ENCODE measurements around the gene C19orf12.

The C19orf12 gene

GRCh38 chr19:29748996-29749849 lies 34.2 kb upstream of the C19orf12 start:
- H3K4me3 Mint-ChIP-seq, result no peak overlapping the region
- no peak for DNase-seq

GRCh38 chr19:29745253-29745652 lies 30.2 kb upstream of the C19orf12 start:
- Mint-ChIP-seq H3K4me1 (ENCODE audit: low read depth) (no peaks in the 10 kb centered on the region), H3K27me3 (peaks cover 7% of the 10 kb centered on the region), H3K9me3 (no peaks in the 10 kb centered on the region), H3K36me3 (ENCODE audit: low read depth) (no peaks in the 10 kb centered on the region), H3K27ac (no peak overlapping the region), H3K4me3 (no peak overlapping the region)
- no peak for DNase-seq

More at GRCh38 chr19:29748996-29749849, 34.2 kb upstream of the C19orf12 start:
- H3K27ac Mint-ChIP-seq, result no peak overlapping the region
- no peaks in the 10 kb centered on the region for H3K4me1 Mint-ChIP-seq (ENCODE audit: low read depth)
- no peaks in the 10 kb centered on the region for H3K9me3 Mint-ChIP-seq
- no peaks in the 10 kb centered on the region for H3K27me3 Mint-ChIP-seq
- no peaks in the 10 kb centered on the region for H3K36me3 Mint-ChIP-seq (ENCODE audit: low read depth)

- H3K27ac Mint-ChIP-seq, result no peak overlapping the region
- peaks cover 8% of the 10 kb centered on the region for H3K27me3 Mint-ChIP-seq
Measured at GRCh38 chr19:29743681-29744080, 28.6 kb upstream of the C19orf12 start.

DNA sequence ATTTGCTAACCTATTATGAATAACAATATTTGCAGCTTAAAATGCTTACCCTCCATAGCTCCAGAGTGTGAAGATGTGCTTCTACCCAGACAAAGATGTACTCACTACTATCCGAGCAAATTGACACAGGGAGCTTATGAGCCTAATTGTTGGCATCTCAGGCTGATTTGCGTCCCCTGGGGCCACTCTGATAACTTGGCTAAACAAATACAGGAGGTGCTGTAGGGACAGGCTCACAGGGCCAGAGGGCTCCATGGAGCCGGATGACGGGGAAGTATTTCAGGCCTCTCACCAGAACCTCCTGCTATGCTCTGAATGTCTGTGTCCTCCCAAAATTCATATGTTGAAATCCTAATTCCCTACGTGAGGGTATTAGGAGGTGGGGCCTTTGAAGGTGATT lies 26.7 kb upstream of the C19orf12 start:
- no peaks in the 10 kb centered on the region for H3K9me3 Mint-ChIP-seq
- H3K27me3 Mint-ChIP-seq, result peaks cover 8% of the 10 kb centered on the region
- H3K27ac Mint-ChIP-seq, result no peak overlapping the region
- DNase-seq, result no peak
- H3K36me3 Mint-ChIP-seq (ENCODE audit: low read depth), result no peaks in the 10 kb centered on the region
- H3K4me1 Mint-ChIP-seq (ENCODE audit: low read depth), result no peaks in the 10 kb centered on the region
- H3K4me3 Mint-ChIP-seq, result no peak overlapping the region

More at GRCh38 chr19:29743681-29744080, 28.6 kb upstream of the C19orf12 start:
- Mint-ChIP-seq H3K9me3 (no peaks in the 10 kb centered on the region), H3K4me1 (ENCODE audit: low read depth) (no peaks in the 10 kb centered on the region), H3K36me3 (ENCODE audit: low read depth) (no peaks in the 10 kb centered on the region), H3K4me3 (no peak overlapping the region)
- no peak for DNase-seq

DNA sequence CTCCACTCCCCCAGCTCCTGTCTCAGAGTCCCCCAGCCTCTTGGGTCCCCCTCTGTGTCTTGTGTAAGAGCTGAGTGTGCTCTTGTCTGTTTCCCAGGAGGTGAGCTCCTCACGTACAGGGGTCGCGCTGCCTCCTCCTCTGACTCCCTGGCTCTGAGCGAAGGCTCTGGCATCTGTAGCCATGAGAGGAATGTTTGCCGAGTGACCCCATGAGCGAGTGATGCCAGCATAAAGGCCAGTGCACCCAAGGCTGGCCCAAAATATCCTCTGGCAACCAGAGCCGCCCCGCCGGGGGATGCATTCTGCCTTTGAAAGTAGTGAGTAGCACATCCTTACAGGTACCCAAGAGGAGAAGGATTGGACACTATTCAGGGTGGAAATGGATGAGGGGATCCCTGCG lies 26.2 kb upstream of the C19orf12 start:
- Mint-ChIP-seq H3K4me1 (ENCODE audit: low read depth) (no peaks in the 10 kb centered on the region), H3K36me3 (ENCODE audit: low read depth) (no peaks in the 10 kb centered on the region), H3K9me3 (no peaks in the 10 kb centered on the region), H3K27ac (no peak overlapping the region), H3K27me3 (peaks cover 8% of the 10 kb centered on the region), H3K4me3 (no peak overlapping the region)
- DNase-seq, result no peak

DNA sequence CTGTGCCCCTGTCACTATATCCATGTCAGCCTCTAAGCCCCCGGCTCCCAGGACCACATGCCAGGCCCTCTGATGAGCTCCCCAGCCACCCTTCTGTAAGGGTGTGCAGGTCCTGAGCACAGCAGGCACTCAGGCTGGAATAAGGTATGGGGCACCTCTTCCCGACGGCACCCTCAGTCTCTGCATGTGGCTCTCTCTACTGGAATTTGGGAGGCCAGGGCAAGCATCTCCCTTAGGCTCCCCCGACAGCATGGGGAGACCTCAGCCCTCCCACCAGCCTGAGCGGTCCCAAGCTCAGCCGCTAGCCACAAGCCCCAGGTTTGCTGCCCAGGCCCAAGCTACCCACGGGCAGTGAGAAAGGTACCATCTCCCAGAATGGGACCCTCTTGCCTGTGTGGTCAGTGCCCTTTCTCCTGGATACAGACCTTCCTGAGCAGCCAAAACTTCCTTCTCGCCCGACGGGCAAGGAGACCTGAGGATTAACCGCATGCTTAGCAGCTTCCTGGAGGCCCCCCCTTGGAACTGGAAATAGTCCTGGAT lies 22.5 kb upstream of the C19orf12 start:
- H3K27ac Mint-ChIP-seq, result no peak overlapping the region
- H3K27me3 Mint-ChIP-seq, result peaks cover 8% of the 10 kb centered on the region
- H3K36me3 Mint-ChIP-seq (ENCODE audit: low read depth), result no peaks in the 10 kb centered on the region
- H3K9me3 Mint-ChIP-seq, result no peaks in the 10 kb centered on the region
- H3K4me1 Mint-ChIP-seq (ENCODE audit: low read depth), result no peaks in the 10 kb centered on the region
- no peak overlapping the region for H3K4me3 Mint-ChIP-seq
- DNase-seq, result no peak

GRCh38 chr19:29735829-29736228 lies 20.8 kb upstream of the C19orf12 start:
- peaks cover 10% of the 10 kb centered on the region for H3K27me3 Mint-ChIP-seq
- no peaks in the 10 kb centered on the region for H3K9me3 Mint-ChIP-seq
- no peaks in the 10 kb centered on the region for H3K36me3 Mint-ChIP-seq (ENCODE audit: low read depth)
- DNase-seq, result no peak
- no peaks in the 10 kb centered on the region for H3K4me1 Mint-ChIP-seq (ENCODE audit: low read depth)
- H3K27ac Mint-ChIP-seq, result no peak overlapping the region
- no peak overlapping the region for H3K4me3 Mint-ChIP-seq

DNA sequence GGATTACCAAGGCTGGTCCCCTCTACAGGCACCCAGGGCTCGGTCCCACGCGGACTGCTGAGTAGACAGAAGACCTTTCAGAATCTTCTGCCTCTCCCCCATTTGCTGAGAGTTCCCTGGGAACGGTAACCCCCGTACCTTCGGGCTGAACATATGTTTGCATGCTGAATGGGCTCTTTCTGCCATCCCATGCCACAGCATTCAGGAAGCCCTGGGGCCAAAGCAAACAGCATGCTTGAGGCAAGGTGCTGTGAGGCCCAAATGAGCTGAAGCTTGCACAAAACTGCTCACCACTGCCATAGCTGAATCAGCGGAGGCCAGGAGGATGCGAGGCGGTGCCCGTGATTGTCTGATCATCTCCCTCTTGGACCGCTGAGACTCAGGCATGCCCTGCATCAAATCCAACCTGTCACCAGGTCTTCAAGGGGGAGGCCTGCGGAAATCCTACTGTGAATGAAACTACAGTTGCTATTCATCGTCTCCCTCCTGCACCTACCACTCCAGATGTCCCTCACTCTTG lies 16.3 kb upstream of the C19orf12 start:
- no peak overlapping the region for H3K27ac Mint-ChIP-seq
- no peaks in the 10 kb centered on the region for H3K36me3 Mint-ChIP-seq (ENCODE audit: low read depth)
- H3K27me3 Mint-ChIP-seq, result peaks cover 12% of the 10 kb centered on the region
- no peak for DNase-seq
- H3K4me1 Mint-ChIP-seq (ENCODE audit: low read depth), result no peaks in the 10 kb centered on the region
- no peaks in the 10 kb centered on the region for H3K9me3 Mint-ChIP-seq
- H3K4me3 Mint-ChIP-seq, result no peak overlapping the region

DNA sequence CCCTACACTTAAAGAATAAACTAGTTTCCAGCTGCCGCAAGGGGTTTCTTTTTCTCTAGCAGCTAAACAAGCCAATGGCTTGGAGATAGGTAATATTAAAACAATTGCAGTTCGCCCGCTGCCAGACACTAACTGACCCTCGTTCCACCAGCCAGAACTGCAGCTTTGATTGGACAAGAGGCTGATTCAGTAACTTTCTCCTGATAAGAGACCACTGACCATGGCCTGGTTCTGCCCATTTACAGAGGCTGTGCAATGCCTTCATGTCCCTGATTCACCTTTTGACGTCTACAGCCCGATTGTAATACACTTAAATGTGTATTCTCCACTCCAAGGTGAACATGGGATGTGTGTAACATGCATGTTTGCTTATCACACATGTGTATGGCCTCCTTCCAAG lies 12.8 kb upstream of the C19orf12 start:
- H3K9me3 Mint-ChIP-seq, result no peaks in the 10 kb centered on the region
- peaks cover 28% of the 10 kb centered on the region for H3K27me3 Mint-ChIP-seq
- H3K27ac Mint-ChIP-seq, result no peak overlapping the region
- DNase-seq, result no peak
- peaks cover 16% of the 10 kb centered on the region for H3K4me1 Mint-ChIP-seq (ENCODE audit: low read depth)
- no peaks in the 10 kb centered on the region for H3K36me3 Mint-ChIP-seq (ENCODE audit: low read depth)
- no peak overlapping the region for H3K4me3 Mint-ChIP-seq

GRCh38 chr19:29724746-29725145 lies 9.7 kb upstream of the C19orf12 start:
- no peak overlapping the region for H3K27ac Mint-ChIP-seq
- no peak for DNase-seq
- H3K9me3 Mint-ChIP-seq, result no peaks in the 10 kb centered on the region
- peaks cover 16% of the 10 kb centered on the region for H3K4me1 Mint-ChIP-seq (ENCODE audit: low read depth)
- H3K27me3 Mint-ChIP-seq, result peaks cover 19% of the 10 kb centered on the region
- H3K36me3 Mint-ChIP-seq (ENCODE audit: low read depth), result no peaks in the 10 kb centered on the region
- H3K4me3 Mint-ChIP-seq, result peak overlapping the region; percentile 55

GRCh38 chr19:29724102-29724641 lies 9.1 kb upstream of the C19orf12 start:
- H3K4me3 Mint-ChIP-seq, result peak overlapping the region; percentile 55
- H3K36me3 Mint-ChIP-seq (ENCODE audit: low read depth), result no peaks in the 10 kb centered on the region
- no peaks in the 10 kb centered on the region for H3K9me3 Mint-ChIP-seq
- no peak overlapping the region for H3K27ac Mint-ChIP-seq
- peaks cover 16% of the 10 kb centered on the region for H3K4me1 Mint-ChIP-seq (ENCODE audit: low read depth)
- peak; percentile 67 for DNase-seq
- peaks cover 19% of the 10 kb centered on the region for H3K27me3 Mint-ChIP-seq

GRCh38 chr19:29717051-29717450 lies 2.0 kb upstream of the C19orf12 start:
- Mint-ChIP-seq H3K4me3 (no peak overlapping the region), H3K9me3 (no peaks in the 10 kb centered on the region), H3K27me3 (no peaks in the 10 kb centered on the region), H3K27ac (peak overlapping the region; percentile 99), H3K36me3 (ENCODE audit: low read depth) (peaks cover 28% of the 10 kb centered on the region), H3K4me1 (ENCODE audit: low read depth) (peaks cover 38% of the 10 kb centered on the region)
- no peak for DNase-seq

DNA sequence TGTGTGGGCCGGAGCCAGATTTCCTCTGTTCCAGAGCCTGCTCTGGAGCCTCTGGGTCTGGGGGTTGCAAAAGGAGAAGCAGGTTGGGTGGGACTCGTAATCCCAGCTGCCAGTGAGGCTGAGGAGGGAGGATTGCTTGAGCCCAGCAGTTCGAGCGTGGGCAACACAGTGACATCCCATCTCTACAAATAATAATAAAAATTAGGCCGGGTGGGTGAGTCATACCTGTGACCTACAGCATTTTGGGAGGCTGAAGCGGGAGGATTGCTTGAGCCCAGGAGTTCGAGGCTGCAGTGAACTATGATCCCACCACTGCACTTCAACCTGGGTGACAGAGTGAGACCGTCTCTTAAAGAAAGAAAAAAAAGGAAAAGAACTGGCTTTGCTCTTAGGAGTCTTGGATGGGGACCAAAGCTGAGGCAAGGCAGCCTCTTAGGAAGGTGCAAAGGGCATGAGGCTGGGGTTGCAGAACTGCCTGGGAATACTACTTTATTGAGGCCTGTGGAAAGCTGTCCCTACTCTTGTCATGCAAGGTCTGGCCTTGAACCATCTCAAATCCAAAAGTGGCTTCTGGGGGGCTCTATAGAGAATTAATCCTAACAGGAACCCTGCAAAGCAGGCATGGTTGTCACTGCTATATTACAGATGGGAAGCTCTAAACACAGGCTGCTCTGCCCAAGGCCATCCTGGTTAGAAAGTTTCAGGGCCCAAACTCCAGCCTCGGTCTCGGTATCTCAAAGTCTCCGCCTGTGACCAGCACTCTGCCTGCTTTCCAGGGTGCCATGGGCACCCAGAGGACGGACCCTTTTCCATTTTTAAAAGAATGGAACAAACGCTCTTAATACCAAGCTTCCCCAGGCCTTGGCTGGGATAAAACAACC lies 880 bp upstream of the C19orf12 start:
- Mint-ChIP-seq H3K9me3 (no peaks in the 10 kb centered on the region), H3K4me3 (peak overlapping the region; percentile 95), H3K27me3 (no peaks in the 10 kb centered on the region), H3K36me3 (ENCODE audit: low read depth) (peaks cover 34% of the 10 kb centered on the region), H3K4me1 (ENCODE audit: low read depth) (peaks cover 48% of the 10 kb centered on the region), H3K27ac (peak overlapping the region; percentile 99)
- DNase-seq, result no peak

- Mint-ChIP-seq H3K9me3 (no peaks in the 10 kb centered on the region), H3K27ac (peak overlapping the region; percentile 91), H3K27me3 (no peaks in the 10 kb centered on the region), H3K4me1 (ENCODE audit: low read depth) (peaks cover 60% of the 10 kb centered on the region), H3K36me3 (ENCODE audit: low read depth) (peaks cover 47% of the 10 kb centered on the region), H3K4me3 (peak overlapping the region; percentile 95)
- DNase-seq, result no peak
Measured at GRCh38 chr19:29714371-29714952, 599 bp downstream of the C19orf12 start.

All from activated T-cell treated with anti-CD3 and anti-CD28 coated beads, Interleukin-2, amount 50 U/mL, for 24 hours (primary cell).